Esophagus muscularis mucosa (tissue), 4 donors: ENCODE data around the gene HIF1A. TPM values are rescaled to one million over a fixed set of nuclear protein-coding genes. Genes with fewer than 3 reads are reported as not detected.
"Not testable (repeated sequence)": the region's sequence is repeated elsewhere in the genome, so short reads cannot be mapped to it uniquely, and the experiment has no call there.

Source experiments
- DNase-seq: peaks from one replicate; pipeline ENCODE4 v3.0.0-alpha.2; 2017; ENCODE audit errors: extremely low spot score
- H3K27ac ChIP-seq, 4 donors: fragments of 200-600 bp; sonication (generic); replicated peaks in 1 of 4; 1 replicate in 3 of 4; 2 replicates in 1 of 4; pipeline ENCODE4 v1.5.1; 2016 to 2019; ENCODE audit warnings: mild to moderate bottlenecking in 1 of 4
- H3K27me3 ChIP-seq, 4 donors: fragments of 200-600 bp; sonication (generic); one replicate each; pipeline versions ENCODE4 v1.5.1 to v1.6.0; 2016 to 2019
- H3K36me3 ChIP-seq, 4 donors: fragments of 200-600 bp; sonication (generic); one replicate each; pipeline ENCODE4 v1.5.1; 2016 to 2019
- H3K4me1 ChIP-seq, 4 donors: fragments of 200-600 bp; sonication (generic); one replicate each; pipeline ENCODE4 v1.5.1; 2016 to 2019
- H3K4me3 ChIP-seq, 4 donors: fragments of 200-600 bp; sonication (generic); 1 replicate in 2 of 4; 2 replicates in 2 of 4; pipeline ENCODE4 v1.5.1; 2016 to 2019; ENCODE audit warnings: mild to moderate bottlenecking in 4 of 4, moderate library complexity in 1 of 4
- H3K9me3 ChIP-seq, 4 donors: fragments of 200-600 bp; sonication (generic); 1 replicate in 3 of 4; 2 replicates in 1 of 4; pipeline ENCODE4 v1.5.1; 2016 to 2019
- CTCF ChIP-seq, 3 experiments: fragments of 200-600 bp in 2 of 3; fragments of 450-650 bp in 1 of 3; sonication (generic) in 2 of 3; IDR thresholded peaks; one replicate each; pipeline ENCODE4 v1.5.1; 2017 to 2019; ENCODE audit warnings: antibody characterized with exemption in 3 of 3, mild to moderate bottlenecking in 2 of 3, moderate library complexity in 1 of 3
- EP300 ChIP-seq: sonication (generic); formaldehyde crosslinking; IDR thresholded peaks from one replicate; pipeline ENCODE4 v1.6.1; 2017; ENCODE audit warnings: antibody characterized with exemption
- POLR2A ChIP-seq: fragments of 450-650 bp; IDR thresholded peaks from one replicate; pipeline ENCODE4 v1.6.1; 2017; ENCODE audit warnings: antibody characterized with exemption, moderate library complexity, mild to moderate bottlenecking, low read depth
- POLR2AphosphoS5 ChIP-seq, 2 donors: sonication (generic); formaldehyde crosslinking; IDR thresholded peaks; one replicate each; pipeline ENCODE4 v1.6.1; 2017; ENCODE audit warnings: antibody characterized with exemption in 2 of 2
- WGBS: methylation state at CpG from one replicate; pipeline ENCODE4 v1.1.5; 2018; 5-methylcytosine and 5-hydroxymethylcytosine counted together
- intact Hi-C: fragments of 100-400 bp; cut with DNase I; formaldehyde crosslinking; loops from one replicate; pipeline ENCODE4 v1.15.1; 2023
- total RNA-seq, 4 donors: library from RNA; depleted of rRNA; stranded (reverse); fragments of >200 nt; gene quantifications; one replicate each; pipeline versions ENCODE4 v1.1.0 to v1.2.1, GENCODE V29; 2016

The HIF1A gene
- total RNA-seq, 4 donors from 2014 or later, result 77.4 to 156 (median 86.5) TPM

DNA sequence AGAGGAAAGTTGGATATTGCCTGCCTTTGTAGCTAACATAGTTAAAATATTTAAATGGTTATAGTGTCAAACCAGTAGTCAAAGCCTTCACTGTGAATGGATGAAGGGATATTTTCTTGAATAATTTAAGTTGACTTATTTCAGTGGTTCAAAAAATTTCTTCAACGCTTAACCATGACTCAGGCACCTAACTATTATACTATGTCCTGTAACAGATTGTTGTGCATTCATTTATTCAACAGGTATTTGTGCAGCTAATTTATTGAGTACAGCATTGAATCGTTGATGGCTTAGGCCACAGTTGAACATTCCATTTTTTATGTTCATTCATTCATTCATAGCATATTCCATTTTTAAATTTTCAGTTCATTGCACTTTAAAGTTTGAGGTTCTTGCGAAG is 9.2 kb downstream of the HIF1A start:
- Histone ChIP-seq H3K27me3 (no peaks in the 10 kb centered on the region), H3K9me3 (no peaks in the 10 kb centered on the region), H3K27ac (no peak overlapping the region), H3K4me3 (no peak overlapping the region), H3K36me3 (no peaks in the 10 kb centered on the region), H3K4me1 (peaks cover 8 to 73% (median 62%) of the 10 kb centered on the region in 4 donors)
- intact Hi-C loops, result no loop called here
- 81% methylated on average over 3 of the region's 3 CpGs for WGBS
- TF ChIP-seq CTCF (IDR thresholded peaks at IDR 0.05) (no peak), EP300 (no peak)
- no peak for DNase-seq

DNA sequence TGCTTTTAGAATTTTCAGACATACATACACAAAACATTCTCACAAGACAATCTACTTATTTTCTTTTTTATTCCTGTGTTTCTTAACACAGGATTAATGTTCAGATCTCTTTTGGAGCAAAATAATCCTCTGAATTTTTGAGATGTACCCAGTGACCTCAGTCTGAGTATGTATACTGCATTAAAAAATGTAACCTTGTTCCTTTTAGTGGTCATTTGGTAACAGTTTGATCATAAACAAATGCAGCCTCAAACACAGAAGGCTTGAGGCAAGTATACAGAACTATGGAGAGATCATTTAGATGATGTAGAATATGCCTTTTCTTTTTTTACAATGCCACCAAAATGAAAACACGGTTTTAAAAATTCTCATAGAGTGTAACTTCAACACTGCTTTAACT is 9.7 kb downstream of the HIF1A start:
- Histone ChIP-seq H3K4me1 (peaks cover 5 to 69% (median 61%) of the 10 kb centered on the region in 4 donors), H3K27me3 (no peaks in the 10 kb centered on the region), H3K27ac (no peak overlapping the region), H3K9me3 (no peaks in the 10 kb centered on the region), H3K36me3 (no peaks in the 10 kb centered on the region), H3K4me3 (no peak overlapping the region)
- intact Hi-C loops, result no loop called here
- 77% methylated on average over 1 of the region's 1 CpG for WGBS
- DNase-seq, result no peak
- TF ChIP-seq POLR2AphosphoS5 (IDR thresholded peaks at IDR 0.05) (no peak), CTCF (IDR thresholded peaks at IDR 0.05) (no peak), EP300 (no peak), POLR2A (no peak)

DNA sequence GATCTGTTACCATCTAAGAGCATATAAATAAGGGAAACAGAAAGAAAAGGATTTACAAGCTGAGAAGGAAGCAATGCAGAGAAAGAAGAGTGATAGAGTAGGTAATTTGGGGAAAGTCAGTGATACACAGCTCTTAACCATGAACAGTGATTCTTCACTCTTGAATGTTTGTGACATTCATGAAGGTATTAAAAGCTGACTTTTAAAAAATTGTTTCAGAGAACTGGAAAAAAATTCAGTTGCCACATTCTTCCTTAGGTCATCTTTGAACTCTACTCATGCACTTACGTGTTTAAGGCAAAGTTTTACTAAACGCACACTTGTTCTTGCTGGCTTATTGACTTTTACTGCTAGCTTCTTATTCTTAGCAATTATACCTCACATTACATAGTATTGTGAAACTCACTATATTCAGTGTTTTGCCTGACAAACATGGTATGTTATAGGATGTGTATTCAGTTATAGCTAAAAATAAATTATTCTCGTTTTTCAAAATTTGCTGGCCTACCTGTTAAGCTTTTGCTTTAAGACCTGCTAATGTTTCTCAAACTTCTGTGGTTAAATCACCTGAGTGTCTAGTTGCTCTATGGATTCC is 10.9 kb downstream of the HIF1A start:
- Histone ChIP-seq H3K4me3 (no peak overlapping the region), H3K27me3 (no peaks in the 10 kb centered on the region), H3K9me3 (no peaks in the 10 kb centered on the region), H3K4me1 (peaks cover 5 to 70% (median 57%) of the 10 kb centered on the region in 4 donors), H3K27ac (peak overlapping the region in 2 of 4 donors; percentile 3 to 36), H3K36me3 (no peaks in the 10 kb centered on the region)
- TF ChIP-seq EP300 (no peak), POLR2A (no peak), CTCF (IDR thresholded peaks at IDR 0.05) (no peak)
- WGBS, result 79% methylated on average over 3 of the region's 3 CpGs
- no peak for DNase-seq
- intact Hi-C loops, result no loop called here

GRCh38 chr14:61707774-61708173 is 12.5 kb downstream of the HIF1A start:
- H3K4me3 ChIP-seq, H3K27ac ChIP-seq, H3K36me3 ChIP-seq, intact Hi-C loops, H3K9me3 ChIP-seq, DNase-seq, H3K27me3 ChIP-seq: not testable (repeated sequence)
- 91% methylated on average over 2 of the region's 4 CpGs for WGBS
- peaks cover 18 to 70% (median 60%) of the 10 kb centered on the region in 4 donors for H3K4me1 ChIP-seq

GRCh38 chr14:61708693-61709092 is 13.4 kb downstream of the HIF1A start:
- peaks cover 27 to 70% (median 61%) of the 10 kb centered on the region in 4 donors for H3K4me1 ChIP-seq
- H3K9me3 ChIP-seq, DNase-seq, H3K27me3 ChIP-seq, H3K27ac ChIP-seq, intact Hi-C loops, H3K4me3 ChIP-seq, H3K36me3 ChIP-seq: not testable (repeated sequence)
- 64% methylated on average over 4 of the region's 4 CpGs for WGBS
